ENCODE measurements around the gene PUS1.
"Not testable (repeated sequence)": the region's sequence is repeated elsewhere in the genome, so short reads cannot be mapped to it uniquely, and the experiment has no call there.

PUS1 gene

GRCh38 chr12:131943876-131944275 lies 14.8 kb downstream of the PUS1 start:
- Mint-ChIP-seq H3K4me3 (no peak overlapping the region), H3K27ac (no peak overlapping the region), H3K4me1 (ENCODE audit: low read depth) (peaks cover 15% of the 10 kb centered on the region), H3K36me3 (ENCODE audit: low read depth) (peaks cover 63% of the 10 kb centered on the region), H3K9me3 (no peaks in the 10 kb centered on the region), H3K27me3 (no peaks in the 10 kb centered on the region)
- intact Hi-C loops (cut with micrococcal nuclease), result no loop called here

- H3K27ac Mint-ChIP-seq, result no peak overlapping the region
- no peak overlapping the region for H3K4me3 Mint-ChIP-seq
- H3K27me3 Mint-ChIP-seq, result no peaks in the 10 kb centered on the region
- no peaks in the 10 kb centered on the region for H3K9me3 Mint-ChIP-seq
- H3K36me3 Mint-ChIP-seq (ENCODE audit: low read depth), result peaks cover 55% of the 10 kb centered on the region
- peaks cover 20% of the 10 kb centered on the region for H3K4me1 Mint-ChIP-seq (ENCODE audit: low read depth)
- intact Hi-C loops (cut with micrococcal nuclease), result loop anchor here (5.0 kb wide), 2 partner anchors 47 to 112 kb away; no protein-coding TSS in a partner anchor
These were observed 15.7 kb downstream of the PUS1 start for GRCh38 chr12:131944601-131945251.

GRCh38 chr12:131946757-131947156 lies 17.7 kb downstream of the PUS1 start:
- H3K4me1 Mint-ChIP-seq (ENCODE audit: low read depth), result peaks cover 28% of the 10 kb centered on the region
- H3K4me3 Mint-ChIP-seq, result no peak overlapping the region
- intact Hi-C loops (cut with micrococcal nuclease), result loop anchor here (5.0 kb wide), 2 partner anchors 49 to 114 kb away; no protein-coding TSS in a partner anchor
- no peaks in the 10 kb centered on the region for H3K9me3 Mint-ChIP-seq
- H3K27ac Mint-ChIP-seq, result no peak overlapping the region
- no peaks in the 10 kb centered on the region for H3K27me3 Mint-ChIP-seq
- peaks cover 43% of the 10 kb centered on the region for H3K36me3 Mint-ChIP-seq (ENCODE audit: low read depth)

GRCh38 chr12:131947482-131948027 lies 18.5 kb downstream of the PUS1 start:
- intact Hi-C loops (cut with micrococcal nuclease), result loop anchor here (5.0 kb wide), 2 partner anchors 50 to 115 kb away; no protein-coding TSS in a partner anchor
- Mint-ChIP-seq H3K36me3 (ENCODE audit: low read depth) (peaks cover 35% of the 10 kb centered on the region), H3K9me3 (no peaks in the 10 kb centered on the region), H3K4me3 (no peak overlapping the region), H3K27me3 (no peaks in the 10 kb centered on the region), H3K27ac (peak overlapping the region; percentile 6), H3K4me1 (ENCODE audit: low read depth) (peaks cover 31% of the 10 kb centered on the region)

- peaks cover 36% of the 10 kb centered on the region for H3K4me1 Mint-ChIP-seq (ENCODE audit: low read depth)
- H3K27ac Mint-ChIP-seq, result peak overlapping the region; percentile 81
- no peak overlapping the region for H3K4me3 Mint-ChIP-seq
- no peaks in the 10 kb centered on the region for H3K27me3 Mint-ChIP-seq
- intact Hi-C loops (cut with micrococcal nuclease), result loop anchor here (5.0 kb wide), 2 partner anchors 51 to 116 kb away; no protein-coding TSS in a partner anchor
- no peaks in the 10 kb centered on the region for H3K9me3 Mint-ChIP-seq
- H3K36me3 Mint-ChIP-seq (ENCODE audit: low read depth), result peaks cover 28% of the 10 kb centered on the region
These were observed 19.2 kb downstream of the PUS1 start for GRCh38 chr12:131948166-131948712.

- intact Hi-C loops (cut with micrococcal nuclease), result loop anchor here (1.0 to 5.0 kb wide), 3 partner anchors 20 to 117 kb away; partner anchors contain the start of gene PUS1
- peak overlapping the region; percentile 81 for H3K27ac Mint-ChIP-seq
- peaks cover 22% of the 10 kb centered on the region for H3K36me3 Mint-ChIP-seq (ENCODE audit: low read depth)
- not testable (repeated sequence) for H3K27me3 Mint-ChIP-seq, H3K9me3 Mint-ChIP-seq
- peaks cover 36% of the 10 kb centered on the region for H3K4me1 Mint-ChIP-seq (ENCODE audit: low read depth)
- H3K4me3 Mint-ChIP-seq, result peak overlapping the region; percentile 70
These were observed 19.8 kb downstream of the PUS1 start for GRCh38 chr12:131948713-131949430.

- no peaks in the 10 kb centered on the region for H3K27me3 Mint-ChIP-seq
- H3K36me3 Mint-ChIP-seq (ENCODE audit: low read depth), result peaks cover 14% of the 10 kb centered on the region
- H3K27ac Mint-ChIP-seq, result peak within 1 kb of the TSS; percentile 81
- H3K4me1 Mint-ChIP-seq (ENCODE audit: low read depth), result peaks cover 36% of the 10 kb centered on the region
- peak within 1 kb of the TSS; percentile 90 for H3K4me3 Mint-ChIP-seq
- intact Hi-C loops (cut with micrococcal nuclease), result loop anchor here (1.0 to 5.0 kb wide), 3 partner anchors 20 to 117 kb away; partner anchors contain the start of gene PUS1
- no peaks in the 10 kb centered on the region for H3K9me3 Mint-ChIP-seq
These were observed 20.5 kb downstream of the PUS1 start, which contains the start of gene EP400 for GRCh38 chr12:131949431-131950181. EP400 (plus strand) TSS chr12:131949942; CDS start chr12:131960620, 10,678 bp downstream.

GRCh38 chr12:131950182-131950913 lies 21.3 kb downstream of the PUS1 start:
- intact Hi-C loops (cut with micrococcal nuclease), result no loop called here
- no peaks in the 10 kb centered on the region for H3K27me3 Mint-ChIP-seq
- peak overlapping the region; percentile 81 for H3K27ac Mint-ChIP-seq
- H3K36me3 Mint-ChIP-seq (ENCODE audit: low read depth), result peaks cover 7% of the 10 kb centered on the region
- H3K9me3 Mint-ChIP-seq, result no peaks in the 10 kb centered on the region
- H3K4me1 Mint-ChIP-seq (ENCODE audit: low read depth), result peaks cover 34% of the 10 kb centered on the region
- peak overlapping the region; percentile 90 for H3K4me3 Mint-ChIP-seq

GRCh38 chr12:131953810-131954209 lies 24.7 kb downstream of the PUS1 start:
- not testable (repeated sequence) for H3K27ac Mint-ChIP-seq, H3K27me3 Mint-ChIP-seq
- H3K4me1 Mint-ChIP-seq (ENCODE audit: low read depth), result peaks cover 47% of the 10 kb centered on the region

GRCh38 chr12:131954460-131954859 lies 25.4 kb downstream of the PUS1 start:
- intact Hi-C loops (cut with micrococcal nuclease); H3K9me3 Mint-ChIP-seq; H3K4me3 Mint-ChIP-seq; H3K27me3 Mint-ChIP-seq; H3K27ac Mint-ChIP-seq: not testable (repeated sequence)
- Mint-ChIP-seq H3K4me1 (ENCODE audit: low read depth) (peaks cover 48% of the 10 kb centered on the region), H3K36me3 (ENCODE audit: low read depth) (peaks cover 16% of the 10 kb centered on the region)

More at GRCh38 chr12:131953810-131954209, 24.7 kb downstream of the PUS1 start:
- H3K36me3 Mint-ChIP-seq (ENCODE audit: low read depth); H3K4me3 Mint-ChIP-seq; intact Hi-C loops (cut with micrococcal nuclease); H3K9me3 Mint-ChIP-seq: not testable (repeated sequence)

- H3K4me3 Mint-ChIP-seq, result no peak overlapping the region
- no peaks in the 10 kb centered on the region for H3K27me3 Mint-ChIP-seq
- intact Hi-C loops (cut with micrococcal nuclease), result no loop called here
- H3K9me3 Mint-ChIP-seq, result no peaks in the 10 kb centered on the region
- H3K36me3 Mint-ChIP-seq (ENCODE audit: low read depth), result peaks cover 47% of the 10 kb centered on the region
- peak overlapping the region; percentile 45 for H3K27ac Mint-ChIP-seq
- peaks cover 51% of the 10 kb centered on the region for H3K4me1 Mint-ChIP-seq (ENCODE audit: low read depth)
These were observed 30.0 kb downstream of the PUS1 start for GRCh38 chr12:131959116-131959515.

- intact Hi-C loops (cut with micrococcal nuclease), result no loop called here
- Mint-ChIP-seq H3K9me3 (no peaks in the 10 kb centered on the region), H3K27me3 (no peaks in the 10 kb centered on the region)
These were observed 30.8 kb downstream of the PUS1 start for GRCh38 chr12:131959641-131960589.

More at GRCh38 chr12:131959641-131960589, 30.8 kb downstream of the PUS1 start:
- Mint-ChIP-seq H3K27ac (peak overlapping the region; percentile 45), H3K36me3 (ENCODE audit: low read depth) (peaks cover 47% of the 10 kb centered on the region), H3K4me3 (no peak overlapping the region), H3K4me1 (ENCODE audit: low read depth) (peaks cover 55% of the 10 kb centered on the region)

Measured in dendritic cell treated with granulocyte-macrophage colony-stimulating factor and Interleukin-4, amounts not matched to agents 40 ng/mL and 50 ng/mL, for 4 days (primary cell).